ENCODE data around the gene NEURL3. TPM values are rescaled to one million over a fixed set of nuclear protein-coding genes. Genes with fewer than 3 reads are reported as not detected.

NEURL3 gene
- total RNA-seq, 4 donors from 2014 or later: 0.56 TPM; not detected in 3

- no peak for TF ChIP-seq CTCF (IDR thresholded peaks at IDR 0.05)
- no peak for DNase-seq (ENCODE audit: low spot score)
- ATAC-seq (ENCODE audit: low FRiP score): no peak
Observed at GRCh38 chr2:96520697-96521096, 15.5 kb upstream of the NEURL3 start.

- no peak for TF ChIP-seq CTCF (IDR thresholded peaks at IDR 0.05)
- DNase-seq (ENCODE audit: low spot score): no peak
- ATAC-seq (ENCODE audit: low FRiP score): no peak
Observed at GRCh38 chr2:96520231-96520630, 15.1 kb upstream of the NEURL3 start.

DNA sequence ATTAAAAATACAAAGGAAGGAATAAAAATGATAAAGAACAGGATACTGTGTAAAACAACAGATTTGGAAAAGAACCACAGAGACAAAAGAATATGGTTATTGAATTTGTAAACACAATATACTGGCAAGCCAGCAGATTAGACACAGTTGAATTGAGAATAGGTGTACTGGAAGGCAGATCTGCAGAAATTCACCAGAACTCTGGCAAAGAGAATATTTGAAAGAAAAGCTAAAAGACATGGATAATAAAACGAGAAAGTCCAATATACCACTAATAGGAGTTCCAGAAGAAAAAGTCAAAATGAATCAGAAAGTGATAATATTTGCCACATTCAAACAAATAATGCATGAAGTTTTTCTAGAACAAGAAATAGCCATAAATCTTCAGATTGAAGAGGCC lies 11.9 kb upstream of the NEURL3 start:
- DNase-seq (ENCODE audit: low spot score): no peak
- no peak for TF ChIP-seq CTCF (IDR thresholded peaks at IDR 0.05)
- ATAC-seq (ENCODE audit: low FRiP score): no peak

GRCh38 chr2:96514521-96514920 lies 9.4 kb upstream of the NEURL3 start:
- TF ChIP-seq CTCF (IDR thresholded peaks at IDR 0.05): no peak
- ATAC-seq (ENCODE audit: low FRiP score) (no peak), DNase-seq (ENCODE audit: low spot score) (no peak)

DNA sequence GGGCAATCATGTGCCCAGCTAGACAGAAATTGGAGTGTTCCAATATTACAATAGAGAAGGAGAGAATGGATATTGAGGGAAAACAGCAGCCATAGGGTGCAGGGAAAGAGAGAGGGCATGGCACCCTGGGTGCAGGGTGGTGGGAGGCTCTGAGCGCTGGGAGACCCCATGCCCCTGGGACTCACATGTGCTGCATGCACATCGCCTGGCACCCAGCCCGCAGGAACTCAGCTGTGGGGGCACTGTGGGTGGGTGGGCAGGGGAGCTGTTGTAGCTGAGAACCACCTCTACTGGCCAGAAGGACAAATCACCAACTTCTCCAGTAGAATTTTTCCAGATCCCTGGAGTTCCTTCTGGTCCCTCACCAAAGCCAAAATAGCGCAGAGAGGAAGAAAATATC lies 7.2 kb upstream of the NEURL3 start:
- TF ChIP-seq CTCF (IDR thresholded peaks at IDR 0.05): no peak
- ATAC-seq (ENCODE audit: low FRiP score) (no peak), DNase-seq (ENCODE audit: low spot score) (no peak)

DNA sequence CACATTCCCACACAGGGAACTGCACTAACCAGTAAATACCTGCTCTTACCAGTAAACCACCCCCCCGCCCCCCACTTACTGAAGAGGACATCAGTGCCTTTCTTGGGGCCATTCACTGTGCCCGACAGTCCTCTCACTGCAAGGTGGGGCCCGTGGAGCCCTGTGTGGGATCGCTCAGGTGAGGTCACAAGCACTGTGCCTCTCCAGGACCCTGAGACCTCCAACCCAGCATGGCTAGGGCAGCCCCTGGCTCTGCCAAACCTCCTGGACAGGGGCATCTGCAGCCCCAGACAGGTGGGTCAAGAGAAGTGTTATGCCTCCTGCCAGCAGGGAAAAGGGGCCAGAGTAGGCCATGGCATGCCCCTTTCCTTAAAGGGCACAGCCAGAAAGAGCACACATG lies 6.7 kb upstream of the NEURL3 start:
- no peak for ATAC-seq (ENCODE audit: low FRiP score)
- TF ChIP-seq CTCF (IDR thresholded peaks at IDR 0.05): no peak
- DNase-seq (ENCODE audit: low spot score): no peak

- DNase-seq (ENCODE audit: low spot score) (no peak), ATAC-seq (ENCODE audit: low FRiP score) (no peak)
- no peak for TF ChIP-seq CTCF (IDR thresholded peaks at IDR 0.05)
Observed at GRCh38 chr2:96510931-96511595, 5.9 kb upstream of the NEURL3 start.
